ENCODE data around the gene PLCB3.

DNA sequence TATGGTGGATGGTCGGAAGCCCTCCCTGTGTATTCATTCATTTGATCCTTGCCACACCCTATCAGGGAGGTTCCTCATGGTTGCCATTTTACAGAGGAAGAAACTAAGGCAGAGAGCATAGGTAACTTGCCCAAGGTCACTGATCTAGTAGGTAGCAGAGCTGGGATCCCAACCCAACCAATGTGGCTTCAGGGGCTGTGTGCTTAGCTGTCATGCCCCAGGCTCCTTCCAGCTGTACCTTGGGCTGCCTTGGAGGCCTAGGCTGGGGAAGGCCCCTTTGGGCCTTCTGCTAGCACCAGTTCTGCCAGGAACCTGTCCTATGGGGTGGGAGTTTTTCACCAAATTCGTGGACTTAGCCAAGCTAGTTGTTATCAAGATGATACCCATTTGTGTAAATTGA is 24.5 kb downstream of the PLCB3 start:
- TF ChIP-seq, protein P1, sequence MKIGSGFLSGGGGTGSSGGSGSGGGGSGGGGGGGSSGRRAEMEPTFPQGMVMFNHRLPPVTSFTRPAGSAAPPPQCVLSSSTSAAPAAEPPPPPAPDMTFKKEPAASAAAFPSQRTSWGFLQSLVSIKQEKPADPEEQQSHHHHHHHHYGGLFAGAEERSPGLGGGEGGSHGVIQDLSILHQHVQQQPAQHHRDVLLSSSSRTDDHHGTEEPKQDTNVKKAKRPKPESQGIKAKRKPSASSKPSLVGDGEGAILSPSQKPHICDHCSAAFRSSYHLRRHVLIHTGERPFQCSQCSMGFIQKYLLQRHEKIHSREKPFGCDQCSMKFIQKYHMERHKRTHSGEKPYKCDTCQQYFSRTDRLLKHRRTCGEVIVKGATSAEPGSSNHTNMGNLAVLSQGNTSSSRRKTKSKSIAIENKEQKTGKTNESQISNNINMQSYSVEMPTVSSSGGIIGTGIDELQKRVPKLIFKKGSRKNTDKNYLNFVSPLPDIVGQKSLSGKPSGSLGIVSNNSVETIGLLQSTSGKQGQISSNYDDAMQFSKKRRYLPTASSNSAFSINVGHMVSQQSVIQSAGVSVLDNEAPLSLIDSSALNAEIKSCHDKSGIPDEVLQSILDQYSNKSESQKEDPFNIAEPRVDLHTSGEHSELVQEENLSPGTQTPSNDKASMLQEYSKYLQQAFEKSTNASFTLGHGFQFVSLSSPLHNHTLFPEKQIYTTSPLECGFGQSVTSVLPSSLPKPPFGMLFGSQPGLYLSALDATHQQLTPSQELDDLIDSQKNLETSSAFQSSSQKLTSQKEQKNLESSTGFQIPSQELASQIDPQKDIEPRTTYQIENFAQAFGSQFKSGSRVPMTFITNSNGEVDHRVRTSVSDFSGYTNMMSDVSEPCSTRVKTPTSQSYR (CRISPR knock-in tag; IDR thresholded peaks at IDR 0.05; ENCODE audit: borderline replicate concordance): no peak
- TF ChIP-seq, protein P2, sequence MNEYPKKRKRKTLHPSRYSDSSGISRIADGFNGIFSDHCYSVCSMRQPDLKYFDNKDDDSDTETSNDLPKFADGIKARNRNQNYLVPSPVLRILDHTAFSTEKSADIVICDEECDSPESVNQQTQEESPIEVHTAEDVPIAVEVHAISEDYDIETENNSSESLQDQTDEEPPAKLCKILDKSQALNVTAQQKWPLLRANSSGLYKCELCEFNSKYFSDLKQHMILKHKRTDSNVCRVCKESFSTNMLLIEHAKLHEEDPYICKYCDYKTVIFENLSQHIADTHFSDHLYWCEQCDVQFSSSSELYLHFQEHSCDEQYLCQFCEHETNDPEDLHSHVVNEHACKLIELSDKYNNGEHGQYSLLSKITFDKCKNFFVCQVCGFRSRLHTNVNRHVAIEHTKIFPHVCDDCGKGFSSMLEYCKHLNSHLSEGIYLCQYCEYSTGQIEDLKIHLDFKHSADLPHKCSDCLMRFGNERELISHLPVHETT (CRISPR knock-in tag; conservative IDR thresholded peaks at IDR 0.05): no peak
- no peak for TF ChIP-seq GATAD2A (CRISPR knock-in tag; IDR thresholded peaks at IDR 0.05)
- no peak for TF ChIP-seq ZNF224 (CRISPR knock-in tag; IDR thresholded peaks at IDR 0.05)
- no peak for TF ChIP-seq ZBTB1 (CRISPR knock-in tag; IDR thresholded peaks at IDR 0.05; ENCODE audit: borderline replicate concordance)
